Testis (tissue), 3 donors: Measurements from ENCODE around the gene POC5. TPM values are rescaled to one million over a fixed set of nuclear protein-coding genes. Genes with fewer than 3 reads are reported as not detected.

Experiments
- DNase-seq: peaks from one replicate; pipeline ENCODE4 v3.0.0-alpha.2; 2019
- H3K27ac ChIP-seq, 2 donors: fragments of 200-600 bp; sonication (generic); one replicate each; pipeline ENCODE4 v1.5.1; 2019
- H3K27me3 ChIP-seq: fragments of 200-600 bp; sonication (generic); one replicate; pipeline ENCODE4 v1.5.1; 2019
- H3K36me3 ChIP-seq: fragments of 200-600 bp; sonication (generic); one replicate; pipeline ENCODE4 v1.5.1; 2017; ENCODE audit warnings: low read depth; ENCODE audit errors: missing control alignments
- H3K4me1 ChIP-seq: fragments of 200-600 bp; sonication (generic); one replicate; pipeline ENCODE4 v1.5.1; 2019
- H3K4me3 ChIP-seq, 2 donors: fragments of 200-600 bp; sonication (generic); one replicate each; pipeline ENCODE4 v1.5.1; 2017 to 2019
- H3K9me3 ChIP-seq: fragments of 200-600 bp; sonication (generic); one replicate; pipeline ENCODE4 v1.5.1; 2017
- CTCF ChIP-seq, 3 experiments: fragments of 450-650 bp in 2 of 3; fragments of 200-600 bp in 1 of 3; sonication (generic) in 1 of 3; IDR thresholded peaks; one replicate each; pipeline ENCODE4 v1.5.1; 2016 to 2019; ENCODE audit warnings: antibody characterized with exemption in 3 of 3, mild to moderate bottlenecking in 2 of 3, moderate library complexity in 1 of 3
- POLR2A ChIP-seq: fragments of 450-650 bp; IDR thresholded peaks from one replicate; pipeline ENCODE4 v1.6.1; 2017; ENCODE audit warnings: antibody characterized with exemption, mild to moderate bottlenecking, moderate library complexity
- WGBS, 2 donors: methylation state at CpG; one replicate each; pipeline ENCODE4 v1.1.5; 2018; 5-methylcytosine and 5-hydroxymethylcytosine counted together
- intact Hi-C: fragments of 100-400 bp; cut with DNase I; formaldehyde crosslinking; loops from one replicate; pipeline ENCODE4 v1.15.1; 2023; ENCODE audit warnings: low total_unique reads
- polyA plus RNA-seq: library from polyadenylated mRNA; stranded (reverse); fragments of 350-450 nt; fragmentation: Illumina TruSeq; extraction: RNeasy Lipid Tissue Mini Kit (QIAGEN cat#74804); gene quantifications from one replicate; pipeline ENCODE4 v1.2.3, GENCODE V29; 2014; ENCODE audit warnings: low read depth, low replicate concordance; ENCODE audit not compliant: insufficient read depth
- total RNA-seq, 2 donors: library from RNA; depleted of rRNA; stranded (reverse); fragments of >200 nt; gene quantifications; one replicate each; pipeline ENCODE4 v1.2.3, GENCODE V29; 2016

The POC5 gene
- total and polyA plus RNA-seq, 3 donors from 2014 or later = 30.2 to 34.9 (median 30.8) TPM

- H3K27ac ChIP-seq = no peak overlapping the region
- intact Hi-C loops = no loop called here
- WGBS, 2 donors = 36 to 56% methylated on average over 2 of the region's 2 CpGs
Measured at GRCh38 chr5:75653521-75653920, 63.7 kb downstream of the POC5 start.

GRCh38 chr5:75651575-75652238 lies 65.5 kb downstream of the POC5 start:
- 88 to 91% methylated on average over 4 of the region's 4 CpGs for WGBS, 2 donors
- Histone ChIP-seq H3K9me3 (no peaks in the 10 kb centered on the region), H3K27ac (no peak overlapping the region), H3K27me3 (no peaks in the 10 kb centered on the region), H3K4me1 (no peaks in the 10 kb centered on the region), H3K36me3 (no peaks in the 10 kb centered on the region), H3K4me3 (no peak overlapping the region)
- TF ChIP-seq POLR2A = no peak
- TF ChIP-seq CTCF (IDR thresholded peaks at IDR 0.05) = no peak
- DNase-seq = no peak
- intact Hi-C loops = no loop called here

More at GRCh38 chr5:75653521-75653920, 63.7 kb downstream of the POC5 start:
- Histone ChIP-seq H3K36me3 (no peaks in the 10 kb centered on the region), H3K27me3 (no peaks in the 10 kb centered on the region), H3K4me3 (no peak overlapping the region), H3K9me3 (no peaks in the 10 kb centered on the region), H3K4me1 (no peaks in the 10 kb centered on the region)
- TF ChIP-seq CTCF (IDR thresholded peaks at IDR 0.05) = no peak
- no peak for TF ChIP-seq POLR2A
- DNase-seq = no peak

- intact Hi-C loops = no loop called here
- no peak for TF ChIP-seq CTCF (IDR thresholded peaks at IDR 0.05)
- no peak for TF ChIP-seq POLR2A
- H3K27ac ChIP-seq = no peak overlapping the region
- no peaks in the 10 kb centered on the region for H3K4me1 ChIP-seq
- 79 to 85% methylated on average over 2 of the region's 2 CpGs for WGBS, 2 donors
- no peak for DNase-seq
- H3K36me3 ChIP-seq = no peaks in the 10 kb centered on the region
- H3K27me3 ChIP-seq = no peaks in the 10 kb centered on the region
- H3K9me3 ChIP-seq = no peaks in the 10 kb centered on the region
- no peak overlapping the region for H3K4me3 ChIP-seq
Measured at GRCh38 chr5:75648712-75649111, 68.5 kb downstream of the POC5 start.

GRCh38 chr5:75640826-75641225 lies 76.4 kb downstream of the POC5 start:
- Histone ChIP-seq H3K4me1 (no peaks in the 10 kb centered on the region), H3K27ac (no peak overlapping the region), H3K36me3 (no peaks in the 10 kb centered on the region), H3K9me3 (no peaks in the 10 kb centered on the region), H3K27me3 (no peaks in the 10 kb centered on the region), H3K4me3 (no peak overlapping the region)
- no peak for DNase-seq
- TF ChIP-seq POLR2A (no peak), CTCF (IDR thresholded peaks at IDR 0.05) (no peak)
- intact Hi-C loops = no loop called here
- 86 to 89% methylated on average over 2 of the region's 2 CpGs for whole genome bisulfite sequencing, 2 donors

GRCh38 chr5:75640395-75640794 lies 76.8 kb downstream of the POC5 start:
- Histone ChIP-seq H3K27ac (no peak overlapping the region), H3K4me1 (no peaks in the 10 kb centered on the region), H3K9me3 (no peaks in the 10 kb centered on the region), H3K27me3 (no peaks in the 10 kb centered on the region), H3K4me3 (no peak overlapping the region), H3K36me3 (no peaks in the 10 kb centered on the region)
- no peak for DNase-seq
- TF ChIP-seq POLR2A = no peak
- TF ChIP-seq CTCF (IDR thresholded peaks at IDR 0.05) = no peak
- intact Hi-C loops = no loop called here
